GM18526 (cell line): Measurements from ENCODE around the gene KIF14.

ENCODE experiments used
- POLR2A ChIP-seq: IDR thresholded peaks from 3 replicates; pipeline ENCODE4 v1.6.1; 2011; ENCODE audit not compliant: insufficient read length; ENCODE audit errors: extremely low read depth

The KIF14 gene

GRCh38 chr1:200602632-200603031, 17.9 kb downstream of the KIF14 start:
- no peak for TF ChIP-seq POLR2A

GRCh38 chr1:200590001-200590400, 30.6 kb downstream of the KIF14 start:
- no peak for TF ChIP-seq POLR2A

- no peak for TF ChIP-seq POLR2A
Observed at GRCh38 chr1:200588698-200589097, 31.9 kb downstream of the KIF14 start.

GRCh38 chr1:200564319-200564718, 56.2 kb downstream of the KIF14 start:
- TF ChIP-seq POLR2A, result no peak

GRCh38 chr1:200561856-200562214, 58.7 kb downstream of the KIF14 start:
- no peak for TF ChIP-seq POLR2A

GRCh38 chr1:200558866-200559459, 61.6 kb downstream of the KIF14 start:
- no peak for TF ChIP-seq POLR2A

- TF ChIP-seq POLR2A, result no peak
Observed at GRCh38 chr1:200556002-200556401, 64.5 kb downstream of the KIF14 start.

- TF ChIP-seq POLR2A, result no peak
Observed at GRCh38 chr1:200550367-200550766, 70.2 kb downstream of the KIF14 start.

- no peak for TF ChIP-seq POLR2A
Observed at GRCh38 chr1:200547386-200547785, 73.2 kb downstream of the KIF14 start.

- TF ChIP-seq POLR2A, result no peak
Observed at GRCh38 chr1:200546577-200546976, 74.0 kb downstream of the KIF14 start.

GRCh38 chr1:200542162-200542561, 78.4 kb downstream of the KIF14 start:
- TF ChIP-seq POLR2A, result no peak

- TF ChIP-seq POLR2A, result no peak
Observed at GRCh38 chr1:200540281-200540680, 80.3 kb downstream of the KIF14 start.

- TF ChIP-seq POLR2A, result no peak
Observed at GRCh38 chr1:200538179-200538578, 82.4 kb downstream of the KIF14 start.

- TF ChIP-seq POLR2A, result no peak
Observed at GRCh38 chr1:200535605-200536004, 84.9 kb downstream of the KIF14 start.

GRCh38 chr1:200530623-200531261, 89.8 kb downstream of the KIF14 start:
- TF ChIP-seq POLR2A, result no peak

- TF ChIP-seq POLR2A, result no peak
Observed at GRCh38 chr1:200528858-200529606, 91.5 kb downstream of the KIF14 start.

- no peak for TF ChIP-seq POLR2A
Observed at GRCh38 chr1:200527670-200528069, 92.9 kb downstream of the KIF14 start.
